Activated CD4-positive, alpha-beta T cell treated with anti-CD3 and anti-CD28 coated beads, Interleukin-2, amount 50 U/mL, for 16 hours (primary cell): ENCODE data around the gene ASNSD1.
"Not testable (repeated sequence)": the region's sequence is repeated elsewhere in the genome, so short reads cannot be mapped to it uniquely, and the experiment has no call there.

Source experiments
- DNase-seq: peaks from one replicate; pipeline ENCODE4 v3.0.0-alpha.2; 2020

ASNSD1 gene

DNA sequence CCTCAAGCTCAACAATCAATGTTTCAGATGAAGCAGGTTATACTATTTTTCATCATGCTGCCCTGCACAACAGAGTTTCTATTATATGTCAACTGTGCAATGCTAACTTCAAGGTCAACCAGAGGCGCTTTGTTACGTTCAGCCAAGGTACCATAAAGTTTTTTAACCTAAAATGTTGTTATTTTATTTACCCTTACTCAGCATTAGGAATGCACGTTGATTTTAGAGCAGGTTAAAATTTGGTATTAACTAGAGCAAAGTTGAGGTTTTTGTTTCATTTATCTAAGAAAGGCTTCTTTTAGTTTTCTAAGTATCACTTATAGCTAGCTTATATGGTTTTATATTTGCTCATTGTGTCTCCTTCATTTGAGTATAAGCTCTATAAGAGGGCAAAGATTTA, 35.0 kb downstream of the ASNSD1 start:
- no peak for DNase-seq

DNA sequence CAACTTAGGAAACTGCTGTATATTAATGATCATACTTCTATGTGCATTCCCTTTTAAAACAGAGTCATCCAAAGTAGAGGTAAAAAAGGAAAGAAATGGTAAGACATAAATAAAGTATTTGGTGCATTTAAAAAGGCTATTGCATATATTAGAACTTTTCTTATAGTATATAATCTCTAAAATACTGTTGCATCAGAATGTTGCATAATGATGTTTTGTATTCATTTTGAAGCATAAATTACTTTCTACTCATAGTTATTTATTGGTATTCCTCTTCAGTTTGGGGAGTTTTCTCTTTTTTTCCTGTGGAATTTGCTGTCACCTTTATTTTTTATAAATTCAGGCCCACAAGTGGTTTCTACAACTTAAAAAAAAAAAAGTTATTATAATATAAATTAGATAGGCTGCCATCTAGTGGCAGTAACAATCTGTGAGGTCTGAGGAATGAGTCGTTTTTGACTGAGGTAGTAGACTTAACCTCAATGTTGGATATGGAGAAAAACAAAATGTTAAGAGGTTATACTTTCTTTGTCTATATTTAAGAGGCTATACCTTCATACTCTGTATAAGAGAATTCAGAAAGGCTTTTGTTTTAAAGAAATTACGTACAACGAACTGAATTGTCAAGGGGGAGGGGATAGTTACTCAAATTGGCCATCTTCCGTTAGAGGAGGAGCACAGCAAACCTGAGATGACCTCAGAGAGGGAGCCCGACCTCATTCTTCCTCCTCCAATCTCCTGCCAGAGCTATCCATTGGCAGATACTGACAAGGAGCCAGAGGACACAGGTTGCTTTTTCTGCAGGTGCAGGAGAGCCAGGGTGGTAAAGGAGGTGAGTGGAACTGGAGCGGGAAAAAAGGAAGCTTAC, 37.0 kb downstream of the ASNSD1 start:
- DNase-seq = peak; percentile 34

DNA sequence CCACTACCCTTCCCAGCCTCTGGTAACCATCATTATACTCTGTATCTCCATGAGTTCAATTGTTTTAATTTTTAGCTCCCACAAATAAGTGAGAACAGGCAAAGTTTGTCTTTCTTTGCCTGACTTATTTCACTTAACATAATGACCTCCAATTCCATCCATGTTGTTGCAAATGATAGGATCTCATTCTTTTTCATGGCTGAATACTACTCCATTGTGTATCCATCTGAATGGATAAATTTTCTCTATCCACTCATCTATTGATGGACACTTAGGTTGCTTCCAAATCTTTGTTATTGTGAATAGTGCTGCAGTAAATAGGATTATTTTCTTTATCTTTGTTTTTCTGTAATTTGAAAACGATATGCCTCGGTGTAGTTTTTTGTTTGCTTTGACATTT, 39.4 kb downstream of the ASNSD1 start:
- DNase-seq = no peak

DNA sequence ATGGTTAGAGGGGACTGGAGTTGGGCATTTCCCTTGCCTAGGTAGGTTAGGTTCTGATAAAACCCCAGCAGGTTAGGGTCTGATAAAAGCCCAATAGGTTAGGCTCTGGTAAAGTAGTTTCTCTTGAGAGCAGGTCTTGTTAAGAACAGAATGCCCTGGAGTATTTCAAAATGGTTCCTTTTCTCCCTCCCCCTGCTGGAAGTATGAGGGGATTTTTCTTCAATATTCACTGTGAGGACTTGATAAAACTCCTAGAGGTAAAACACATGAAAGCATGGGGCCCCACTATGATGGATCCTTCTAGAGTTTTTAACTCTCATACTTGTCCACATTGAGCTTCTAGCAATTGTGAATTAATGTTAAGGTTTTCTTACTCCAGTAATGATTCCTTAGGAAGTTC, 40.8 kb downstream of the ASNSD1 start:
- DNase-seq = no peak

DNA sequence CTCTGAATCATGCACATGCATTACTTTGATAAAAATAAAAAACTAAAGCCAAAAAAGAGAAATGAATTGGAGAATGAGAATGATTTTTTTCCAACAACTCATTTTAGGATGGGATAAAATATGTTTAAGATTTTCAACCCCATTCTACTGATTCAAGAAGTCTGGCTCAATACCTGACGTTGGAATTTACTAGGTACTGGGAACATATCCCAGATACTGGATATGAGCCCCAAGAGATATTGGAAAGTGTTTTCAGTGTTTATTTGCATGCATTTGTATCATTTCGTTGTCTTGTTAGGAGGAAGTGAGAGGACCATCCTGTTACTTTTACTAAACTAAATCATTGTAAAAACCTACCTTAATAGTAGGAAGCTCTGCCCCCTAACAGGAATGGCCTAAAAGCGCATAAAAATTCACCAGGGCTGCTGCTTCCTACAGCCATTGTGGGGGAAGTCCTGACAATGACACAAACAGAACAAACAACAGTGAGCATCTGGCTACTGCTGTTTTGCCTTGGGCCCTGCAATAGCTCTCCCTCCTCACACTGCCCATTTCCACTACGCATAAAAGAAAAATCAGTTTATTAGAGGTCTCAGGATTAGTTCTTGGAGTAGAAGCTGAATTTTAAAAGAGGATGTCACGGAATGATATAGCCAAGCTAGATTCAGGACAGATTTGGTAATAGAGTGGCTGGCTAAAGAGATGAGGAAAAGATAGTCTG, 48.4 kb downstream of the ASNSD1 start:
- DNase-seq = no peak

DNA sequence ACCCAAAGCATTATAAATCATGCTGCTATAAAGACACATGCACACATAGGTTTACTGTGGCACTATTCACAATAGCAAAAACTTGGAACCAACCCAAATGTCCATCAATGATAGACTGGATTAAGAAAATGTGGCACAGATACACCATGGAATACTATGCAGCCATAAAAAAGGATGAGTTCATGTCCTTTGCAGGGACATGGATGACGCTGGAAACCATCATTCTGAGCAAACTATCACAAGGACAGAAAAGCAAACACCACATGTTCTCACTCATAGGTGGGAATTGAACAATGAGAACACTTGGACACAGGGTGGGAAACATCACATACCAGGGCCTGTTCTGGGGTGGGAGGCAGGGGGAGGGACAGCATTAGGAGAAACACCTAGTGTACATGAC, 56.3 kb downstream of the ASNSD1 start:
- not testable (repeated sequence) for DNase-seq

DNA sequence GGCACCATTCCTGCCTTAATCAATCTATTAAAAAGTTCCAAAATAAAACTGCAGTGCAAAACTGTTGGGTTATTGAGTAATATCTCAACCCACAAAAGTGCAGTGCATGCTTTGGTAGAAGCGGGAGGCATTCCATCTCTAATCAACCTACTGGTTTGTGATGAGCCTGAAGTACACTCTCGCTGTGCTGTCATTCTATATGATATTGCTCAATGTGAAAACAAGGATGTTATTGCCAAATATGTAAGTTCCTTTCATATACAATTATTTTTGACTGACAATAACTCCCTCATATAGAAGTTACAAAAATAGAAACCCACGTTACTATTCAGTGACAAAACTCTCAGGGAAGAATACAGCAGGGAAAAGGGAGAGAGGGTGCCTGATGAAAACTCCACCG, 58.3 kb downstream of the ASNSD1 start:
- DNase-seq = no peak
